Choroid plexus epithelial cell (primary cell): Measurements from ENCODE around the gene SNED1.

ENCODE experiments used
- DNase-seq: peaks from one replicate; pipeline ENCODE4 v3.0.0-alpha.2; 2010; ENCODE audit warnings: low read depth
- H3K4me3 ChIP-seq: 2 replicates; pipeline ENCODE4 v1.5.1; 2011; ENCODE audit warnings: low read depth, mild to moderate bottlenecking, control low read depth, low read length, moderate library complexity
- CTCF ChIP-seq: conservative IDR thresholded peaks from 2 replicates; pipeline ENCODE4 v1.5.1; 2011; ENCODE audit warnings: low read depth, mild to moderate bottlenecking, control low read depth, inconsistent platforms, low read length, moderate library complexity

The SNED1 gene

GRCh38 chr2:241005569-241005968 is 7.2 kb downstream of the SNED1 start:
- no peak for TF ChIP-seq CTCF
- no peak overlapping the region for H3K4me3 ChIP-seq
- DNase-seq: no peak

GRCh38 chr2:241006412-241006811 is 8.0 kb downstream of the SNED1 start:
- TF ChIP-seq CTCF: no peak
- no peak for DNase-seq
- H3K4me3 ChIP-seq: no peak overlapping the region

GRCh38 chr2:241007111-241007510 is 8.7 kb downstream of the SNED1 start:
- no peak for TF ChIP-seq CTCF
- no peak for DNase-seq
- H3K4me3 ChIP-seq: no peak overlapping the region

- DNase-seq: no peak
- no peak overlapping the region for H3K4me3 ChIP-seq
- no peak for TF ChIP-seq CTCF
Observed at GRCh38 chr2:241007880-241008710, 9.7 kb downstream of the SNED1 start.

- no peak overlapping the region for H3K4me3 ChIP-seq
- DNase-seq: no peak
- TF ChIP-seq CTCF: no peak
Observed at GRCh38 chr2:241008711-241009121, 10.3 kb downstream of the SNED1 start.

- TF ChIP-seq CTCF: no peak
- H3K4me3 ChIP-seq: no peak overlapping the region
- no peak for DNase-seq
Observed at GRCh38 chr2:241009191-241009590, 10.8 kb downstream of the SNED1 start.
